Right atrium auricular region (tissue), 2 donors: ENCODE measurements around the gene DGKE. TPM values are rescaled to one million over a fixed set of nuclear protein-coding genes. Genes with fewer than 3 reads are reported as not detected.

Experiments used
- DNase-seq: peaks from one replicate; pipeline ENCODE4 v3.0.0-alpha.2; 2019; ENCODE audit warnings: low spot score
- H3K27ac ChIP-seq, 2 donors: fragments of 200-600 bp; sonication (generic); 1 replicate in 1 of 2; 2 replicates in 1 of 2; pipeline ENCODE4 v1.5.1; 2016 to 2019
- H3K27me3 ChIP-seq, 2 donors: fragments of 200-600 bp; sonication (generic); one replicate each; pipeline versions ENCODE4 v1.5.1 to v1.6.0; 2017 to 2019
- H3K36me3 ChIP-seq: fragments of 200-600 bp; sonication (generic); one replicate; pipeline ENCODE4 v1.5.1; 2016
- H3K4me1 ChIP-seq, 2 donors: fragments of 200-600 bp; sonication (generic); one replicate each; pipeline versions ENCODE4 v1.5.1 to v1.6.0; 2017 to 2019
- H3K4me3 ChIP-seq, 2 donors: fragments of 200-600 bp; sonication (generic); 1 replicate in 1 of 2; 2 replicates in 1 of 2; pipeline ENCODE4 v1.5.1; 2017 to 2019; ENCODE audit warnings: mild to moderate bottlenecking in 1 of 2, moderate library complexity in 1 of 2
- H3K9me3 ChIP-seq, 2 donors: fragments of 200-600 bp; sonication (generic); one replicate each; pipeline ENCODE4 v1.5.1; 2019
- CTCF ChIP-seq, 2 donors: fragments of 200-600 bp; sonication (generic); IDR thresholded peaks; one replicate each; pipeline ENCODE4 v1.5.1; 2019; ENCODE audit warnings: antibody characterized with exemption in 2 of 2
- microRNA counts, 2 donors: library from miRNA; unstranded; fragments of <30 nt; microRNA quantifications; one replicate each; lab custom pipeline; 2016 to 2017
- total RNA-seq, 2 donors: library from RNA; depleted of rRNA; stranded (reverse); fragments of >200 nt; gene quantifications; one replicate each; pipeline ENCODE4 v1.1.0, GENCODE V29; 2016

DGKE gene
- total RNA-seq, 2 donors from 2014 or later: 3.4 to 3.7 TPM

DNA sequence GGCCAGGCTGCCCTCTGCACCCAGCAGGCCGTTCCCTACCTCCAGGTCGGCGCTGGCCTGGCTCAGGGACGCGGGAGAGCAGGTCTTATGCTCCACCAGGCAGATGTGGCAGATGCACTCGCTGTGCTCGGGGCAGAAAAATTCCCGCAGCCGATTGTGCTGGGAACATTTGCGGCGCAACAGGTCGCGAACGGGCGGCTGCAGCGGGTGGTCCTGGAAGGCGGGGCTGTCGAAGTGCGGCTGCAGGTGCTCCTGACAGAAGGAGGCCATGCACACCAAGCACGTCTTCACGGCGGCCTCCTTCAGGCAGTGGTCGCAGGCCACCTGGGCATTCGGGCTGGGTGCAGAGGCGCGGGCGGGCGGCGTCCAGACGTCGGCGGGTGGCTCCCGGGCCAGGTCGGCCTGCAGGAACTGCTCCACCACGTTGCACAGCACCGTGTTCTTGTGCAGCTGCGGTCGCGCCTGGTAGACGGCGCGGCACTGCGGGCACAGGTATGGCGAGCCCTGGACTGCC lies 79.5 kb downstream of the DGKE start:
- Histone ChIP-seq H3K27me3 (no peaks in the 10 kb centered on the region), H3K27ac (peak overlapping the region; percentile 83 to 86), H3K4me3 (peak overlapping the region; percentile 77 to 83), H3K36me3 (no peaks in the 10 kb centered on the region), H3K9me3 (no peaks in the 10 kb centered on the region), H3K4me1 (peaks cover 0 to 57% of the 10 kb centered on the region in 2 donors)
- no peak for DNase-seq
- TF ChIP-seq CTCF (IDR thresholded peaks at IDR 0.05): no peak

DNA sequence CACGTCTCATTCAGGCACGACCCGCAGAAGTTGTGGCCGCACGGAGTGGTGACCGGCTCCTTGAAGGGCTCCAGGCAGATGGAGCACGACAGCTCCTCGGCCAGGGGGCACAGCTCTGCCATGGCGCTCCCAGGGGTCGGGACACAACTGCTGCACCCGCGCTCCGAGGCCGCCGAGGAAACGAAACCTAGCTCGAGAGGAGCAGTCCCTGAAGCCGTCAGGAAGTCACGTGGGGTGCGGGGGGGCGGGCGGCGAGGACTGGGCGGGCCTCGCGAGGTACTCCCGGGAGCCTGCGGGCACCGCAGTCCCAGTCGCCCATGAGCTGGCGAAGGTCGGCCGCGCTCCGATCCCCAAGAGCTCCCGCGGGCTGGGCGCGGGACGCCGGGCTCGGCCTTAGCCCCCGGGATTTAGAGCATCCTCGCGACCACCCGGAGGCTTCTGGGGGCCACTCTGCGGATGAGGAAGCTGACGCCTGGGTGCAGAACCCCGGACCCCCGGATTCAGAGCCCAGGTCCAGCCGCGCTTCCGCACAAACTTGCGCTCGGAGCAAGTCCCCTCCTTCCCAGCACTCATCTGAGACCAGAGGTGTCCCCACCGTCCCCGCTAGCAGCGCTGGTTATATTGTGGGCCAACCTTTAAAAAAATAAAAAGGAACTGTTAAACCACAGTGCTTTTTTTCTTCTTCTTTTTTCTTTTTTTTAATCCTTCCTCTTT lies 80.1 kb downstream of the DGKE start, which contains the start of gene TRIM25:
TSS of gene TRIM25 (minus strand) at position 183 of the 714 bp plus-strand sequence. CDS start at position 122, 61 bp downstream.
- no peaks in the 10 kb centered on the region for H3K36me3 ChIP-seq
- DNase-seq: peak; percentile 95
- peak within 1 kb of the TSS; percentile 83 to 86 for H3K27ac ChIP-seq
- no peaks in the 10 kb centered on the region for H3K27me3 ChIP-seq
- H3K4me1 ChIP-seq: peaks cover 0 to 51% of the 10 kb centered on the region in 2 donors
- TF ChIP-seq CTCF (IDR thresholded peaks at IDR 0.05): no peak
- no peaks in the 10 kb centered on the region for H3K9me3 ChIP-seq
- peak within 1 kb of the TSS; percentile 77 to 83 for H3K4me3 ChIP-seq

DNA sequence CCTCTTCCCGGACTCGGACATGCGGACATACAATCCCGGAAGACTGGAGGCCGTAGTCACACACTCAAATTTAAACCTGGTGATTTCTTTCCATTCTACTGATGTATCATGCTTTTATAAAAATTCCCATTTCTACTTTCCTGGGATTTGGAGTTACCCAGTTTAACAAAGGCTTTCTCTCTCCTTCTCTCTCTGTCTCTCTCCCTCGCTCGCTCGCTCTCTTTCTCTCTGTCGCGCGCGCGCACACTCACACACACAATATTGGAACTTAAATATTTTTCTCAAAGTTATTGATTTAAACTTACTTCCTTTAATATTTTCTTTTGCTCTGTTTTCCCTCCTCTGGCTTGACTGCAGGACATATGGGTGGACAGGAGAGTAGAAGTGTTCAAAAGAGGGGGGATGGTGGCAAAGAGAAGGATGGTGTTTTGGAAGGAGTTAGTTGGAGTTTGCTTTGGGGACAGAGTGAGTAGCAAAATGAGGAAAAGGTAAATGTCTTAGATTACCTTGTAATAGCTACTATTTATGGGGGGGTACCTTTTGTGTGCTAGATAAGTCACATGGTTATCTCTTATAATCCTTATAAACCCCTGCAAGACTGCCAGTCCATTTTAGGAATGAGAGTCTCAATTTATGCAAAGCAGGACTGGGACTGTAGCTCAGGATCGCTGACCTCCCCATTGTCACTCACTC lies 80.8 kb downstream of the DGKE start:
- no peak for TF ChIP-seq CTCF (IDR thresholded peaks at IDR 0.05)
- Histone ChIP-seq H3K27me3 (no peaks in the 10 kb centered on the region), H3K4me3 (peak overlapping the region; percentile 77 to 83), H3K9me3 (no peaks in the 10 kb centered on the region), H3K36me3 (no peaks in the 10 kb centered on the region), H3K4me1 (peaks cover 0 to 47% of the 10 kb centered on the region in 2 donors), H3K27ac (peak overlapping the region; percentile 83 to 86)
- DNase-seq: no peak

GRCh38 chr17:56917559-56918296 lies 83.8 kb downstream of the DGKE start:
- no peak for DNase-seq
- Histone ChIP-seq H3K9me3 (no peaks in the 10 kb centered on the region), H3K4me3 (no peak overlapping the region), H3K4me1 (peaks cover 0 to 19% of the 10 kb centered on the region in 2 donors), H3K27me3 (no peaks in the 10 kb centered on the region), H3K27ac (no peak overlapping the region), H3K36me3 (no peaks in the 10 kb centered on the region)
- TF ChIP-seq CTCF (IDR thresholded peaks at IDR 0.05): no peak

GRCh38 chr17:56918916-56919315 lies 85.0 kb downstream of the DGKE start:
- Histone ChIP-seq H3K9me3 (no peaks in the 10 kb centered on the region), H3K27me3 (no peaks in the 10 kb centered on the region), H3K4me3 (no peak overlapping the region), H3K36me3 (no peaks in the 10 kb centered on the region), H3K27ac (no peak overlapping the region), H3K4me1 (peaks cover 0 to 13% of the 10 kb centered on the region in 2 donors)
- DNase-seq: no peak
- no peak for TF ChIP-seq CTCF (IDR thresholded peaks at IDR 0.05)

MicroRNA genes within 50 kb of the gene (microRNA counts, 767-probe panel; counts per million panel counts)
- 0 to 31.0 counts per million in 2 donors for microRNA hsa-miR-3614-5p (lab: Ali Mortazavi, UCI)

Other genes with a start within 250 kb of the DGKE start
- gene NOG, start 240.5 kb upstream of the DGKE start, total RNA-seq: 1 to 10 TPM in 1 of 2 donors, not detected in 1; 1.5 TPM
- gene C17orf67, start 231 bp upstream of the DGKE start, total RNA-seq: under 1 TPM in 1 of 2 donors, not detected in 1; 0.51 TPM
- 10 to 100 TPM in 1 of 2 donors, 1 to 10 TPM in 1; 7.5 to 17.6 TPM for gene TRIM25, start 79.9 kb downstream of the DGKE start, total RNA-seq
- 1 to 10 TPM; 7.3 to 7.9 TPM for gene COIL, start 126.9 kb downstream of the DGKE start, total RNA-seq
- 10 to 100 TPM; 42.3 to 54.2 TPM for gene SCPEP1, start 144.0 kb downstream of the DGKE start, total RNA-seq